HG02798 (cell line): ENCODE measurements around the gene GPAT3.
A peak's percentile ranks its signal among the peaks of the same experiment; 100 is the strongest.
"Not testable (repeated sequence)": the region's sequence is repeated elsewhere in the genome, so short reads cannot be mapped to it uniquely, and the experiment has no call there.

Experiments used
- ATAC-seq: cut with Tn5 transposase; IDR thresholded peaks from one replicate; pipeline ENCODE4 v1.9.1; 2021; ENCODE audit warnings: mild to moderate bottlenecking; ENCODE audit not compliant: unreplicated experiment, poor library complexity

GPAT3 gene

GRCh38 chr4:83535520-83536361 is at the start of gene GPAT3:
TSS of gene GPAT3 (plus strand) at chr4:83536108. CDS start at chr4:83536623, 515 bp downstream.
- peak; percentile 84 for ATAC-seq

- no peak for ATAC-seq
These were observed 49.3 kb upstream of the GPAT3 start for GRCh38 chr4:83486457-83487129.

GRCh38 chr4:83489711-83490326 is 46.1 kb upstream of the GPAT3 start:
- ATAC-seq, result no peak

DNA sequence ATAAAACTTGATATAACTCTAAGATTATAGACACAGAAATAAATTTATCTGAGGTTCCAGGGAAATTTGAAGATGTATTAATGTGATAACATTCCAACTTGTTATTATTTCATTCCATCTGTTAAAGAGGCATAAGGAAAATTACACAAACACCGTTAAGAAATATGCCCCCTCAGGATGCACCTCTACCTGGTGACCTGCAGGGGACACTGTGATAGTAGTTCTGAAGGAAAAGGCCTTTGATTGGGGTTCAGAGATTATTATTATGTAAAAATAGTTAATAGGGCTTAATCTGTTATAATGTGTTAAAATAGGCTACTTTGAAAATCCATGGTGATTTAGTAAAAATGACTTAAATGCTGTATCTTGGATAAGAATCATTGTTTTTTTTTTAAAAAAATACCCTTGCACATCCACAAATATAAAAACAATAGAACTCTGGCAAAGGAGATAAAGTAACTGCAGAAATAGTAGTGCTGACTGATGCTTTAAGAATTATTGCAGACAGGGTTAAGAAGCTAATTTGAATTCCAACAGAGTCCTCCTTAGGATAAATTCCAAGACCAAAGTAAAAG is 44.9 kb upstream of the GPAT3 start:
- peak; percentile 76 for ATAC-seq

DNA sequence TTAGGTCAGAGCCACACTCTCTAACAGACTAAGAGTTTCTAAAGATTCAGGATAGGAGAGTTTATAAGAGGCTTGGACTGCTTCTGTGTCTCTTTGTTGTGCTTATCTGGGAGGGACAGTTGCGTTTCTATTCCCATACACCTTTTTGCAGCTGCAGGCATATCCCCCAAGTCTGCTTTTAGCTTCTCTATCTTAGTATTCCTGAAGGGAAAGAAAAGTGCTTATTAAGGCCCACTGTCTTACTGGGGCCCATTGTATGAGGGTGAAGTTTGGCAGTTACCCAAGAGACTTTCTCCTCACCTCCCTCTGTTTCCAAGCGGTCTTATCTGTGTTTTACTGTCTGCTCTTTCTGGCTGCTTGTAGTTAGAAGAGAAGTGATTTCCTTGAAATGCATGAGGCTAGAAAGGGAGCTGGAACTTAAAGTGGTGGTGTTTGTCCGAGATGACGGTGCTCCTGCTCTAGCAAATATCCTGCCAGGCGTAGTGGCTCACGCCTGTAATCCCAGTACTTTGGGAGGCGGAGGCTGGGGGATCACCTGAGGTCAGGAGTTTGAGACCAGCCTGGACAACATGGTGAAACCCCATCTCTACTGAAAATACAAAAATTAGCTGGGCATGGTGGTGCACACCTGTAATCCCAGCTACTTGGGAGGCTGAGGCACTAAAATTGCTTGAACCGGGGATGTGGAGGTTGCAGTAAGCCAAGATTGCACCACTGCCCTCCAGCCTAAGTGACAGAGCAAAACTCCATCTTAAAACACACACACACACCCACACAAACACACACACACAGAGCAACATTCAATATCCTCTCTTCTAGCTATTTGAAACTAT is 39.6 kb upstream of the GPAT3 start:
- ATAC-seq, result not testable (repeated sequence)

GRCh38 chr4:83498187-83498586 is 37.7 kb upstream of the GPAT3 start:
- no peak for ATAC-seq

DNA sequence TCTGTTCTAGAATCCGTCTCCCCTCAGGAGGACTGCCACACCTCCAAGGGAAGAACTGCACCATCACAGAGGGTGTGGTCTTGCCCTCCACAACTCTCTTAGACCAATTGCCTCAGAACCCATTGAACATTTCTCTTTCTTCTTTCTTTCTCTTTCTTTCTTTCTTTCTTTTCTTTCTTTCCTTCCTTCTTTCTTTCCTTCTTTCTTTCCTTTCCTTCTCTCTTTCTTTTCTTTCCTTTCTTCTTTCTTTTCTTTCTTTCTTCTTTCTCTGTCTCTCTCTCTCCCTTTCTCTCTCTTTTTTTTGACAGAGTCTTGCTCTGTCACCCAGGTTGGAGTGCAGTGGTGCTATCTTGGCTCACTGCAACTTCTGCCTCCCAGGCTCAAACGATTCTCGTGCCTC is 34.2 kb upstream of the GPAT3 start:
- ATAC-seq, result not testable (repeated sequence)

GRCh38 chr4:83503974-83504373 is 31.9 kb upstream of the GPAT3 start:
- ATAC-seq, result no peak

DNA sequence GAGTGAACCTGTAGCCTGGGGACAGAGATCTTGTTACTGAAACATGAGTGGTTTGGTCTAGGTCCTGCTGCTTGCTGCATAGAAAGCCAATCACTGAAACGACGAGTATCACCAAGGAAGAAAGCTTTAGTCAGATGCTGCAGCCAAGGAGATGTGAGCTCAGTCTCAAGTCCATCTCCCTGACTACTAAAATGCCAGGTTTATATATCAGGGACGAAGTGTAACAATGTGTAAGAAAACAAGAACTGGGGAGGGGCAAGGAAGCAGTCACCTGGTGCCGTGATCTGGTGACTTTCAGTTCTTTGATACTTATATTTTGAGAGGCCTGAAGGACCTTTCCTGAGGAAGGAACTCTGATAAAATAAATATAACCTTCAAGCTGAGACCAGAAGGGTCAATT is 31.4 kb upstream of the GPAT3 start:
- ATAC-seq, result no peak

DNA sequence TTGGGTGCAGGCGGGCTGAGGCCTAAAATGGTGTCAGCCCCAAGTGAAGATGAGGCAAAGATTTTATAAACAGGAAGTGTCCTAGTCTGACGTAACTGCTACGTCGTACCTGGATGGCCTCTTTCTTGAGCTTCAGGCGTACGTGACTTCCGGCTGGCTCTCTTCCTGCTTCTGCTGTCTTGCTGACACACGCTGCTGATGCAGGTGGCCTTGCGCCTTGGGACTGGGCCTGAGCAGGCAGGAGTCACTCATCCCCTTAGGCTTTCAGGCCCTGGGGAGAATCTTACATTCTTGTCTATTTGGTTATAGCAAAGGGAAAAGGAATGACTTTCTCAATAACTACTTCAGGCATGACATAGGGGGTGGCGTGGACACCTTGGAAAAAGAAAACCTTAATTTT is 30.9 kb upstream of the GPAT3 start:
- ATAC-seq, result no peak

DNA sequence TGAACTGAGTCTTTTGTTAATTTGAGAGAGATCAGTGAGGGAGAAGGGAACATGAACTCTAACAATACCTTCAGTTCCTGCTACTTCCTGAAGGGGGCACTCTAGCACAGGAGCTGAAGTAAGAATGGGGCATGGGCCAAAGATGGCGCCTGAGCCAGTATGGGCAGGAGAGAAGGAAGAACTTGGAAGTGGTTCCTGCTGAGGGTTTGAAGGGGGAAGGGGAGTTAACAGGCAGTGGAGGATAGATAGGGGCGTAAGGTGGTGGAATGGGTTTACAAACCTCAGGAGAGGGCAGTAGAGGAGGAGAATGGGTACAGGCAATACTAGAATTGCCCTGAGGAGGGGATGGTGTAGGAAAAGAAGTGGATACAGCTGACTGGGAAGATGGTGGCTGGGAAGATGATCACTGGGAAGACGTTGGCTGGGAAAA is 26.7 kb upstream of the GPAT3 start:
- ATAC-seq, result peak; percentile 57

- ATAC-seq, result no peak
These were observed 25.5 kb upstream of the GPAT3 start for GRCh38 chr4:83510442-83510841.

DNA sequence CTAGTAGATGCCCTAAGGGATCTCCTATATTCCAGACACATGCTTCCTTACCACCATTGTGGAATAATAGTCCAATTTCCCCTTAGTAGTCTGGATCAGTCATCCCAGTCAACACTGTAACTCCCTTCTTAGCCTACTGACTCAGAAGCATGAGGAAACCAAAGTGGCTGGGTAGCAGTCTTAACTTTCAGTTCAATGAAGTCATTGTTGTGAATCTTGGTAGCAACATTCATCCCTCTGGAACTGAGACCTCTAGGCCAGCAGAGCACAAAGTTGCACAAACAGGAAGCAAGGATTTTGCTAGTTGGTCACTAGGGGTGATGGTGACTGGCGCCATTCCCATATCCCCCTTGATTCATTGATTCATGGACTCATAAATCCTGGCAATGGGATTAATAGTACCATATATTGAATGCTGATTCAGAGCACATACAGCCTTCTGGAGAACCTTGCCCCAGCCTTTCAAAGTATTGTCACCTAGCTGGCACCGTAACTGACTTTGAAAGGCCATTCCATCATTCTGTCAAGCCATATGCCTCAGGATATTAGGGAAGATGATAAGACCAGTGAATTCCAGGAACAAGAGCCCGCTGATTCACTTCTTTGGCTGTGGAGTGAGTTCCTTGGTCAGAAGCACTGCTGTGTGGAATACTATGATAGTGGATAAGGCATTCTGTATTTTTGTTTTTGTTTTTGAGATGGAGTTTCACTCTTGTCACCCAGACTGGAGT is 19.7 kb upstream of the GPAT3 start:
- ATAC-seq, result no peak

DNA sequence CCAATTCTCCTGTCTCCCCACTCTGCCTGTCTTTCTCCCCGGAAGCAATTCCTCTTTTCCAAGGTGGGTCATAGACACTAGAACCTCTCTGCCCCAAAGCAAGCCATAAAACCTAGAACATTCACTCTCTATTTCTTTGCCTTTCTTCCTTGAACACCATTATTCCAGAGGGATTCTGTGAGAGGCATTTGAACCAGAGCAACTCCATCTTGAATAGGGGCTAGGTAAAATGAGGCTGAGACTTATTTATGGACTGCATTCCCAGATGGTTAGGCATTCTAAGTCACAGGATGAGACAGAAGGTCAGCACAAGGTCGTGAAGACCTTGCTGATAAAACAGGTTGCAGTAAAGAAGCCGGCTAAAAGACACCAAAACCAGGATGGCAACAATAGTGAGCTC is 13.7 kb upstream of the GPAT3 start:
- no peak for ATAC-seq

DNA sequence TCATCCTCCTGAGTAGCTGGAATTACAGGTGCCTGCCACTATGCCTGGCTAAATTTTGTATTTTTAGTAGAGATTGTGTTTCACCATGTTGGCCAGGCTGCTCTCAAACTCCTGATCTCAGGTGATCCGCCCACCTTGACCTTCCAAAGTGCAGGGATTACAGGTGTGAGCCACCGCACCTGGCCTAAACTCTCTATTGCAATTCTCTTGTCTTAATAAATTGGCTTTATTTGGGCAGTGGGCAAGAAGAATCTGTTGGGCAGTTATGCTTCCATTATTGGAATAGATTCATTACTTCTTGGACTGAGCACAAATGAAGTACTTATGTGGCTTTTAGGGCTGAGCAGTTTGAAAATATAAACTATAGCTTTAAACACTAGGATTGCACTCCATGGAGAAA is 8.2 kb upstream of the GPAT3 start:
- no peak for ATAC-seq

DNA sequence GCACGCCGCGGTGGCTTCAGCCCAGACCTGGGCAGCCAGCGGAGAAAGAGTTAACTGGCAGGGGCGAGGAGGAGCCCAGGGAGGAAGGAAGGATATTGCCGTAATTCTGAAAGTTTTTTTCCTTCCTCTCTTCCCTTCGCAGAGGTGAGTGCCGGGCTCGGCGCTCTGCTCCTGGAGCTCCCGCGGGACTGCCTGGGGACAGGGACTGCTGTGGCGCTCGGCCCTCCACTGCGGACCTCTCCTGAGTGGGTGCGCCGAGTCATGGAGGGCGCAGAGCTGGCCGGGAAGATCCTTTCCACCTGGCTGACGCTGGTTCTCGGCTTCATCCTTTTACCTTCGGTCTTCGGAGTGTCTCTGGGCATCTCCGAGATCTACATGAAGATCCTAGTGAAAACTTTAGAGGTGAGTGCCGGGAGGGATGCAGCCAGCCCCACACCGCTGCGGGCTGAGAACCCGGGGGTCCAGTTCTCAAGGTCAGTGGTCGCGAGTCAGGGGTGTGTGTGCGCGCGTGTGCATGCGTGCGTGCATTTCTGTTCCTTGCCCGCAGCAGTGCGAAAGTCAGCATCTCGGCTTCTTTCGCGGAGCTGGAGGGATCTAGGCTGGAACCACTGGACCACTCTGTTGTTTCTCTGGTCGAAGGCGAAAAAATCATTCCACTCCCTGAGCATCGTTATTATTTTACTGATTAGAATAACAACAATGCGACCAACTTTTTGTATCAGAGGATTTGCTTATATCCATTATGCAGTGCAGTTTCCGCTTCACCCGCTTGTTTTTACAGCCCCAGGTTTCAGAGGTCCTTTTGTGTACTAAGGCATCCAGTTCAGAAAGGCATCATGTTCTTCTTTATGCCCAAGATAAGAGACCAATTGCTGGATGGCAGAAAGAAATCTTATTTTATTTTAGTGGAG is 709 bp downstream of the GPAT3 start:
- peak; percentile 14 for ATAC-seq

- ATAC-seq, result no peak
These were observed 6.3 kb downstream of the GPAT3 start for GRCh38 chr4:83542225-83542624.

- no peak for ATAC-seq
These were observed 10.9 kb downstream of the GPAT3 start for GRCh38 chr4:83546786-83547185.
